ENCODE results near the gene ZXDC. TPM values are rescaled to one million over a fixed set of nuclear protein-coding genes. Genes with fewer than 3 reads are reported as not detected.

The ZXDC gene
- total RNA-seq, 1 donor from 2014 or later = 36.8 TPM

DNA sequence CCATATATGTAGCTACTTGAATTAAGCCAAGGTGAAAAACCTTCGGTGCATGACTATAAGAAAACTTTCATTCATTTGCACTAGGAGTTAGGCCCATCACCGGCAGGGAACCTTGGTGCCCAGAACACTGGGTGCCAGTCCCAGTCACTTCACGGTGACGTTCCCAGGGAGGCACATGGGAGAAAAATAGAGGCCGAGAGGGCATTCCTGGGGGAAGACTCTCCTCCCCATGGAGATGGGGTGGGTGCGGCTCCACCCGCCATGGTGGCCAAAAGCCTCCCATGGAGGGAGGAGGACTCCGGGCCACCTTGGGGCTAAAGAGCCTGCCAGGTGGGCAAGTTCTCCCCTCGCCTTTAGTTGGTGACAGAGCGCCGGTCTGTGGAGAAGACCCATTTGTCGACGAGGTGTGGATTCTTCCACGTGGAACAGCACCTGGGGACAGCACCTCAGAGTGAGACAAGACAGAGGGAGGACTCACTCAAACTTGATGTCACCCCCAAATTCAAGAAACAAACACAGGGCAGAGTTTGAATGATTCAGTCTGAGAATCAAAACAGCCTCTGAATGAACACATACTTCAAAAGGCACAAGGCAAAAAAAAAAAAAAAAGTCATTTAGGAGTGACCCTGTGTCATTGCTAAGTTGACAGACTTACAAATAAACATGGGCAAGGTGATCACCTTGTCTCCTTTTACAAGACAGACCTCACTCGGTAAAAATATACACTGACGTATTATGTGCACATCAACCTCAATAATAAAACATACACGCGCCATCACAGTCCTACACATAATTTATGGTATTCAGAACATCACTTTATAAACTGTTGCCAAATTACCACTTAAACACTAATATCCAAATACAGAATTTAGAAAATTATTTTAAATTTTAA, 38.6 kb downstream of the ZXDC start:
- intact Hi-C loops (cut with DNase I) = no loop called here
- TF ChIP-seq POLR2AphosphoS5 (IDR thresholded peaks at IDR 0.05; ENCODE audit: insufficient read depth in 1 of 2, low read depth in 1 of 2) = no peak
- no peak for TF ChIP-seq POLR2A (IDR thresholded peaks at IDR 0.05)
- TF ChIP-seq CTCF (IDR thresholded peaks at IDR 0.05) = no peak
- DNase-seq (ENCODE audit: extremely low spot score in 2 of 2) = peak in 1 of 2 donors; percentile 40
- no peaks in the 10 kb centered on the region for H3K9me3 ChIP-seq
- H3K4me1 ChIP-seq = no peaks in the 10 kb centered on the region
- H3K36me3 ChIP-seq = peaks cover 0 to 18% of the 10 kb centered on the region in 2 donors
- H3K27me3 ChIP-seq = no peaks in the 10 kb centered on the region
- H3K4me3 ChIP-seq = no peak overlapping the region
- H3K27ac ChIP-seq = no peak overlapping the region

DNA sequence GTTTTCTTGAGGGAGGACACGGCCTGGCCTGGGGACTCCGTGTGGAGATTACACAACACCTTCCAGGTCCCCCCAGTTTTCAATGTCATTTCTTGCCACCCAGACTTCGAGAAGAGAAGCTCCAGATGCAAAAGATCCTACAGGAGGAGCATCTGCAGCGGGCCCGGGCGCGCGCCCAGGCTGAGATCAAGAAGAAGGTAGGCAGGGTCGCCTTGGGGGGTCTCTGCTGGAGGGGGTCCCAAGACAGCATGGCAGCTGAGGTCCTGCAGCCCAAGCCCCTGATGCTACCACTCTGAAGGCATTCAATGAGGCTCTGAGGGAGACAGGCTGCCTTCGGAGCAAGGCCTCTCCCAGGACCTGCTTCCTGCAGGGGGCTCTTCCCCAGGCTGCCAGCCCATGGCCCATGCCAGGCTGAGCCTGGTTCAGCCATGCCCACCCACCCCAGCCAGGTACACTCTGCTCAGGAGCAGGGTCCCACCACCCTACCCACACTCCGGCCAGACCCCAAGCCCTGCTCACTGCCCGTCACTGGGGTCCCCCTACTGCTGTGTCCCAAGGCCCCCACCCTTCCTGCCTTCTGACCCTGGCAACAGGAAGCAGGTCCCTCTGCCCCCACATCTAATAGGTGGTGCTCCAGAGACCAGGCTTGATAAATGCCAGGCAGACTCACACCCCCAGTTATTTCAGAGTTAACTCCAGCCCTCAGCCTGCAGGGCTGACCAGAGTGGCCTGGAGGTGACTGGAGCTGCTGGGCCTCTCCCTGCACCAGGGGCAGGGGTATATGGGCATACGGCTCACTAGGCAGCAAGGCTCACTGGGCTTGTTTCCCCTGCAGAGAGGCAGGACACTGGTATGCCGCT, 40.0 kb downstream of the ZXDC start:
- no peaks in the 10 kb centered on the region for H3K4me1 ChIP-seq
- H3K4me3 ChIP-seq = no peak overlapping the region
- intact Hi-C loops (cut with DNase I) = no loop called here
- peak in 1 of 2 donors; percentile 65 for DNase-seq (ENCODE audit: extremely low spot score in 2 of 2)
- no peak for TF ChIP-seq POLR2AphosphoS5 (IDR thresholded peaks at IDR 0.05; ENCODE audit: insufficient read depth in 1 of 2, low read depth in 1 of 2)
- TF ChIP-seq POLR2A (IDR thresholded peaks at IDR 0.05) = no peak
- TF ChIP-seq CTCF (IDR thresholded peaks at IDR 0.05) = no peak
- H3K27me3 ChIP-seq = no peaks in the 10 kb centered on the region
- peaks cover 0 to 18% of the 10 kb centered on the region in 2 donors for H3K36me3 ChIP-seq
- no peak overlapping the region for H3K27ac ChIP-seq
- no peaks in the 10 kb centered on the region for H3K9me3 ChIP-seq

- H3K36me3 ChIP-seq = peaks cover 0 to 18% of the 10 kb centered on the region in 2 donors
- no peak overlapping the region for H3K4me3 ChIP-seq
- no peak overlapping the region for H3K27ac ChIP-seq
- H3K27me3 ChIP-seq = no peaks in the 10 kb centered on the region
- no peak for TF ChIP-seq POLR2AphosphoS5 (IDR thresholded peaks at IDR 0.05; ENCODE audit: insufficient read depth in 1 of 2, low read depth in 1 of 2)
- no peak for TF ChIP-seq POLR2A (IDR thresholded peaks at IDR 0.05)
- no peak for TF ChIP-seq CTCF (IDR thresholded peaks at IDR 0.05)
- H3K4me1 ChIP-seq = no peaks in the 10 kb centered on the region
- DNase-seq (ENCODE audit: extremely low spot score in 2 of 2) = peak in 1 of 2 donors; percentile 72
- no peaks in the 10 kb centered on the region for H3K9me3 ChIP-seq
- intact Hi-C loops (cut with DNase I) = no loop called here
Observed at GRCh38 chr3:126434931-126435411, 40.7 kb downstream of the ZXDC start.

- Histone ChIP-seq H3K27ac (no peak overlapping the region), H3K27me3 (no peaks in the 10 kb centered on the region), H3K36me3 (peaks cover 0 to 18% of the 10 kb centered on the region in 2 donors), H3K4me1 (no peaks in the 10 kb centered on the region), H3K4me3 (no peak overlapping the region), H3K9me3 (no peaks in the 10 kb centered on the region)
- peak; percentile 56 to 89 for DNase-seq (ENCODE audit: extremely low spot score in 2 of 2)
- TF ChIP-seq POLR2AphosphoS5 (IDR thresholded peaks at IDR 0.05; ENCODE audit: insufficient read depth in 1 of 2, low read depth in 1 of 2) (no peak), POLR2A (IDR thresholded peaks at IDR 0.05) (no peak), CTCF (IDR thresholded peaks at IDR 0.05) (no peak)
- intact Hi-C loops (cut with DNase I) = no loop called here
Observed at GRCh38 chr3:126434264-126434590, 41.5 kb downstream of the ZXDC start.
